ENCODE measurements around the gene CTNNBIP1.

DNA sequence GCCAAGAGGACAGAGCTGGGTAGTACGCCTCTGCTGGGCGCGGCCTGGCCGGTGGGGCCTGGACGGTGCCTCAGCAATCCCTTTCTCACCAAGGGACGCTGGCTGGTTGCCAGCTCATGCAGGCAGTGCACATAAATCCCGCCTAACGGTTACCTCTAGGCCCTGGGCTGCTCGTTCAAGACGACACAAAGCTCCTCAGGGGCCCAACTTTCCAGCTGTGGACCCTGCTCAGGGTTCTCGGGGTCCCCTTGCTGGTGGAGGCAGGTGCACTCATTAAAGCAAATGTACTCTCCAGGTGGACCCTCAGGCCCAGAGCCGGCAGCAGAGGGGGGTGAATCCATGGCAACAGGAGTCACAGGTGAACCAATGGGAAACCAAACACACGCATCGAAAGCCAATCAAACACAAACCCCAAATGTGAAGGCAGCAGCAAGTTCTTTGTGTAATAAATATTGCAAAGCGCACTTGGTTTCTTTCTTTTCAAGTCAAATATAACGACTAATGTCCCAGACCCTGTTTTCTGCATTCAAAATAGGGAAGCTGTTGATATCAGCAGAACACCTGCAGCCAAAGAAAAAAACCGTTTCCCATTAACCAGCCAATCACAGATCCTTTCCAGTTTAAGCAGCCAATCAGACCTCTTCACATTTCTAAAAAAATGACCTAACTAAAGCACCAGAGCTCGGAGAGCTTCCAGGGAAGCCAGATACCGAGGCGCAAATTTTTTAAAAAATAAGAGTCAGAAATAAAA is 60.2 kb downstream of the CTNNBIP1 start:
- no peak for TF ChIP-seq TAF1 (IDR thresholded peaks at IDR 0.05; ENCODE audit: low read depth, low read length)
- no peak for TF ChIP-seq POLR2AphosphoS5 (IDR thresholded peaks at IDR 0.05; ENCODE audit: low read depth, low read length)
- TF ChIP-seq POLR2A (IDR thresholded peaks at IDR 0.05; ENCODE audit: low read depth, low read length): no peak
- TF ChIP-seq POU2F2 (IDR thresholded peaks at IDR 0.05; ENCODE audit: low read depth, low read length): no peak
- no peak for TF ChIP-seq PAX5 (IDR thresholded peaks at IDR 0.05; ENCODE audit: insufficient read depth, low read length, severe bottlenecking)
- no peak for TF ChIP-seq SPI1 (IDR thresholded peaks at IDR 0.05; ENCODE audit: low read depth, low read length)
